WERI-Rb-1 (cell line): Measurements from ENCODE around the gene KAT2B.

Source experiments
- DNase-seq: peaks from one replicate; pipeline ENCODE4 v3.0.0-alpha.2; 2020
- H3K27ac ChIP-seq: fragments of 250-450 bp; sonication (Bioruptor Pico); 2 replicates; pipeline ENCODE4 v1.5.1; 2020; ENCODE audit warnings: mild to moderate bottlenecking, moderate library complexity
- H3K27me3 ChIP-seq: fragments of 250-450 bp; sonication (Bioruptor Pico); 2 replicates; pipeline ENCODE4 v1.5.1; 2021; ENCODE audit warnings: mild to moderate bottlenecking, low read depth, moderate library complexity; ENCODE audit not compliant: insufficient read depth, severe bottlenecking
- H3K36me3 ChIP-seq: fragments of 250-450 bp; sonication (Bioruptor Pico); 2 replicates; pipeline ENCODE4 v1.5.1; 2020; ENCODE audit warnings: mild to moderate bottlenecking, moderate library complexity
- H3K4me3 ChIP-seq: 2 replicates; pipeline ENCODE4 v1.5.1; 2011; ENCODE audit warnings: low read depth, mild to moderate bottlenecking, control low read depth, low read length
- H3K9me3 ChIP-seq: fragments of 250-450 bp; sonication (Bioruptor Pico); 2 replicates; pipeline ENCODE4 v1.5.1; 2021; ENCODE audit warnings: mild to moderate bottlenecking, moderate library complexity; ENCODE audit not compliant: severe bottlenecking
- TF ChIP-seq, protein P1 (sequence below): IDR thresholded peaks from 2 replicates; pipeline ENCODE4 v1.5.1; 2011; ENCODE audit warnings: low read depth, mild to moderate bottlenecking, control low read depth, inconsistent platforms, low read length

The KAT2B gene

DNA sequence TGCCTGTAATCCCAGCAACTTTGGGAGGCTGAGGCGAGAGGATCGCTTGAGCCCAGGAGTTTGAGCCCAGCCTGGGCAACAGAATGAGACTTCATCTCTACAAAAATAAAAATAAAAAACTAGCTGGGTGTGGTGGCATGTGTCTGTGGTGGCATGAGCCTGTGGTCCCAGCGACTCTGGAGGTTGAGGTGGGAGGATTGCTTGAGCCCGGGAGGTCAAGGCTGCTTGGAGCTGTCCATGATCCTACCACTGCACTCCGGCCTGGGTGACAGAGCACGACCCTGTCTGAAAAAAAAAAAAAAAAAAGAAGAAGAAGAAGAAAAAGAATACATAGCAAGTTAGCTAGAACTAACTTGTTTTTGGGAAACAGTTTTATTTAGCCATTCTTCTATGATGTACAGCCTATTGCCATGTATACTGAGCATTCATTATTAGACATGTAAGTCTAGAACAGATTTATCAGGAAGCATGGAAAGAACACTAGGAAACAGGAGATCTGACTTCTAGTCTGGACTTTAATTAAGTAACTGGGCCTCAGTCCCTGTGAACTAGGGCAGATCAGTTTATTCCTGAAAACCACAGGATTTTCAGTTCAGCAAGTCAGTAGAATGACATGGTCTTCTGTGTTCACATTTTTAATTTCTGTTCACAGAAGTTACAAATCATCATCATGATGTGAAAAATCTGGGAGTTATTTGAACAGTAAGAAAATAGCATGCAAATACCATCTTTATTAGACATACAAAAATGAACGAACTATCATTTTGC, 65.5 kb downstream of the KAT2B start:
- DNase-seq, result no peak
- TF ChIP-seq, protein P1, sequence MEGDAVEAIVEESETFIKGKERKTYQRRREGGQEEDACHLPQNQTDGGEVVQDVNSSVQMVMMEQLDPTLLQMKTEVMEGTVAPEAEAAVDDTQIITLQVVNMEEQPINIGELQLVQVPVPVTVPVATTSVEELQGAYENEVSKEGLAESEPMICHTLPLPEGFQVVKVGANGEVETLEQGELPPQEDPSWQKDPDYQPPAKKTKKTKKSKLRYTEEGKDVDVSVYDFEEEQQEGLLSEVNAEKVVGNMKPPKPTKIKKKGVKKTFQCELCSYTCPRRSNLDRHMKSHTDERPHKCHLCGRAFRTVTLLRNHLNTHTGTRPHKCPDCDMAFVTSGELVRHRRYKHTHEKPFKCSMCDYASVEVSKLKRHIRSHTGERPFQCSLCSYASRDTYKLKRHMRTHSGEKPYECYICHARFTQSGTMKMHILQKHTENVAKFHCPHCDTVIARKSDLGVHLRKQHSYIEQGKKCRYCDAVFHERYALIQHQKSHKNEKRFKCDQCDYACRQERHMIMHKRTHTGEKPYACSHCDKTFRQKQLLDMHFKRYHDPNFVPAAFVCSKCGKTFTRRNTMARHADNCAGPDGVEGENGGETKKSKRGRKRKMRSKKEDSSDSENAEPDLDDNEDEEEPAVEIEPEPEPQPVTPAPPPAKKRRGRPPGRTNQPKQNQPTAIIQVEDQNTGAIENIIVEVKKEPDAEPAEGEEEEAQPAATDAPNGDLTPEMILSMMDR, result no peak
- no peaks in the 10 kb centered on the region for H3K9me3 ChIP-seq
- no peaks in the 10 kb centered on the region for H3K36me3 ChIP-seq
- H3K27ac ChIP-seq, result no peak overlapping the region
- no peaks in the 10 kb centered on the region for H3K27me3 ChIP-seq
- no peak overlapping the region for H3K4me3 ChIP-seq

DNA sequence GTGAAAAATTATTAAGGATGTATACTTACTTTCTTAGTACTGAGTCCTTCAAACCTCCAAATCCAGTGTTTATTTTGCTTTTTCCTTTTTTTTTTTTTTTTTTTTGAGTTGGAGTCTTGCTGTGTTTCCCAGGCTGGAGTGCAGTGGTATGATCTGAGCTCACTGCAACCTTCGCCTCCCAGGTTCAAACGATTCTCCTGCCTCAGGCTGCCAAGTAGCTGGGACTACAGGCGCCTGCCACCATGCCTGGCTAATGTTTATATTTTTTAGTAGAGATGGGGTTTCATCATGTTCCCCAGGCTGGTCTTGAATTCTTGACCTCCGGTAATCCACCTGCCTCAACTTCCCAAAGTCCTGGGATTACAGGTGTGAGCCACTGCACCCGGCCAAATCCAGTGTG, 67.5 kb downstream of the KAT2B start:
- H3K27me3 ChIP-seq, result no peaks in the 10 kb centered on the region
- TF ChIP-seq, protein P1, result no peak
- H3K36me3 ChIP-seq, result peaks cover 10% of the 10 kb centered on the region
- no peak overlapping the region for H3K4me3 ChIP-seq
- no peak for DNase-seq
- no peak overlapping the region for H3K27ac ChIP-seq
- H3K9me3 ChIP-seq, result no peaks in the 10 kb centered on the region

DNA sequence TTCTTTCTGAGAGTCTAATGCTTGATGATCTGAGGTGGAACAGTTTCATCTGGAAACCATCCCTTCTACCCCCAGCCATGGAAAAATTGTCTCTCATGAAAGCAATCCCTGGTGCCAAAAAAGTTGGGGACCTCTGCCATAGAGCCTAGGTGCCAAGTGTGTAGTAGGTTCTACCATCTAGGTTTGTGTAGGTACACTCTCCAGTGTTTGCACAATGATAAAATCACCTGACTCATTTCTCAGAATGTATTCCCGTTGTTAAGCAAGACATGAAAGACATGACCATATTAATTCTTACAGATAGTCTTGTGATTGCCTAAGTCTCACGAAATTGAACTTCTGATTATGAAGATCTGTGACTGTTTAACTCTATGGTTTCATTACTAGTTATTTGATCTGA, 68.6 kb downstream of the KAT2B start:
- H3K4me3 ChIP-seq, result no peak overlapping the region
- H3K36me3 ChIP-seq, result peaks cover 13% of the 10 kb centered on the region
- TF ChIP-seq, protein P1, result no peak
- H3K27ac ChIP-seq, result no peak overlapping the region
- H3K27me3 ChIP-seq, result no peaks in the 10 kb centered on the region
- no peak for DNase-seq
- no peaks in the 10 kb centered on the region for H3K9me3 ChIP-seq

DNA sequence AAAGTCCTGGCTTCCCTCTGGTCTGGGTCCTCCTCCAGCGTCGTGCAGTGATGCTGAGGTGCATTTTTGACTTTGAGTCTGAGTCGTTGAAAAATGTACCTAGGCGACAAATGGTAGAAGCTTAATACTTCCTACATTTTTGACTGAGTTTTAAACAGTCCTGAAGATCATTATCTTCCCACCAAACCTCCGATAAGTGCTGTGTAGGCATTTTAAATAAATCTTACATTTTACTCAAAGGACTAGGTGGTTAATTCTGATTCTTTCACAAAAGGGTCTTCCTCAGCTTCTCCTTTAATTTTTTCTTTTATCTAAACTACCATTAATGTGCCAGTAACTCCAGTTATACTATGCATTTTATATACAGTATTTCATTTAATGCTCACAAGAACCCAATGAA, 70.6 kb downstream of the KAT2B start:
- TF ChIP-seq, protein P1, result no peak
- DNase-seq, result no peak
- Histone ChIP-seq H3K36me3 (peaks cover 23% of the 10 kb centered on the region), H3K4me3 (no peak overlapping the region), H3K9me3 (no peaks in the 10 kb centered on the region), H3K27me3 (no peaks in the 10 kb centered on the region), H3K27ac (no peak overlapping the region)

DNA sequence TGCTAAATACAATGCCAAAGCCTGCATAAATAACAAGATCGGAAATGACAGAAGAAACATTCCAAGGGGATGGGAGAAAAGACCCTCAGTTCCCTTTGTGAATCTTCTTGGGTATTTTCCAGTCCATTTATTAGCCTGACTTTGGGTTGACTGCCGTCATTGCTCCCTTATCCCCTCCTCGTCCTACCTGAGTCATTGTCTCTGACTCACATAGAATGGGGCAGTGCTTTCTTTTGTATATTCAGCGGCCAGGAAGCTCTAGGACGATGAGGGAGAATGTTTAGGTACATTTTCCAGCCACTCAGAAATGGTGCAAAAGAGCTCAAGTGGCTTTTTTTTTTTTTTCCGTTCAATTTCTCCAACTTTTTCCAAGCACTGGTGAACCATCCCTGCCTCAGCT, 71.6 kb downstream of the KAT2B start:
- Histone ChIP-seq H3K9me3 (no peaks in the 10 kb centered on the region), H3K27me3 (no peaks in the 10 kb centered on the region), H3K4me3 (no peak overlapping the region), H3K36me3 (peaks cover 31% of the 10 kb centered on the region), H3K27ac (no peak overlapping the region)
- TF ChIP-seq, protein P1, result no peak
- DNase-seq, result no peak

DNA sequence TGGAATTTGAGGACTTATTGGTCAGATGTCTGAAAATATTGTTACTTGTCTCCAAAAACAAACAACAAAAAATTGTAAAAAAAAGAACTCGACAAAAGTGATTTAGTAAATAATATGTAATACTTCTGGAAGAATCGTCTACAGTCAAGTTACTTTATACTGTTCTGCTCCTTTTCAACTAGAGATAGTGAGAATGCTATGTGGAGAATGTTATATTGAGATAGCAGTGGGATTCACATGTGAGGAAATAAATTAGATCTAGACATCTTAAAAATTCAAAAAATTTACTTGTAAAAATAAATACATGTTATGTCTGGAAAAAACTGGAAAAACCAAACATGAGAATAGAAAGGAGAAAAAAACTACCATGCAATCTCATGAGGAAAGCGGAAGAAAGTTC, 80.8 kb downstream of the KAT2B start:
- Histone ChIP-seq H3K4me3 (no peak overlapping the region), H3K36me3 (peaks cover 36% of the 10 kb centered on the region), H3K27me3 (no peaks in the 10 kb centered on the region), H3K9me3 (no peaks in the 10 kb centered on the region), H3K27ac (no peak overlapping the region)
- TF ChIP-seq, protein P1, result no peak
- DNase-seq, result no peak
